ENCODE measurements around the gene IFNL1.

IFNL1 gene

DNA sequence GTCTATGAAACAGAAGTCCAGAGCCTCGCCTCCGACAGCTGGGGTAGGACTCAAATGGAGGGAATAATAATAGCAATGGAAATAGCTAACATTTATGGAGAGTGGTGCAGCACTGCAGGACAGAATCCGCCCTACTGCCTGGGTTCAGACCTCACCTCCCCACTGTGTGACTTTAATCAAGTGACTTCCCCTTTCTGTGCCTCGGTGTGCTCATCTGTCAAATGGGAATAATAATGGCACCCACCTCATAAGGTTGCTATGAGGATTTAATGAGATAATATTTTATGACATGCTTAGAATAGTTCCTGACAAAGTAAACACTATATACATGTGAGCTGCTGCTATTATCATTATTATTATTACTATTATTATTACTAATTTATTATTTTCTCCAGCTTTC, 21.3 kb downstream of the IFNL1 start:
- Histone ChIP-seq H3K9me2 (ENCODE audit: low read depth, low read length) (no peaks in the 10 kb centered on the region), H3K9me3 (ENCODE audit: low read length) (no peaks in the 10 kb centered on the region), H3K27me3 (ENCODE audit: insufficient read depth, low read length) (0 out of 2 replicates have a peak, but pooled peaks cover 5% of the 10 kb centered on the region), H3K4me2 (ENCODE audit: low read length) (no peak overlapping the region), H3K36me3 (ENCODE audit: insufficient read depth, low read length) (peaks cover 12% of the 10 kb centered on the region; the same call in 1 of the 2 replicates), H2AFZ (ENCODE audit: low read length) (no peak overlapping the region), H3K27ac (ENCODE audit: low read depth, low read length, poor library complexity, severe bottlenecking) (no peak overlapping the region), H3F3A (ENCODE audit: insufficient read depth, low read length) (no peaks in the 10 kb centered on the region; the same call in 1 of the 2 replicates), H3K79me2 (ENCODE audit: insufficient read depth, low read length) (no peaks in the 10 kb centered on the region), H3K4me3 (ENCODE audit: low read depth, low read length, poor library complexity, severe bottlenecking) (no peak overlapping the region), H3K9ac (ENCODE audit: low read length) (no peak overlapping the region), H4K20me1 (ENCODE audit: insufficient read depth, low read length) (no peaks in the 10 kb centered on the region), H3K4me1 (ENCODE audit: insufficient read depth, low read length, severe bottlenecking) (peaks cover 15% of the 10 kb centered on the region)
- TF ChIP-seq EZH2 (IDR thresholded peaks at IDR 0.05; ENCODE audit: borderline replicate concordance, low read length): no peak
- TF ChIP-seq, protein P1, sequence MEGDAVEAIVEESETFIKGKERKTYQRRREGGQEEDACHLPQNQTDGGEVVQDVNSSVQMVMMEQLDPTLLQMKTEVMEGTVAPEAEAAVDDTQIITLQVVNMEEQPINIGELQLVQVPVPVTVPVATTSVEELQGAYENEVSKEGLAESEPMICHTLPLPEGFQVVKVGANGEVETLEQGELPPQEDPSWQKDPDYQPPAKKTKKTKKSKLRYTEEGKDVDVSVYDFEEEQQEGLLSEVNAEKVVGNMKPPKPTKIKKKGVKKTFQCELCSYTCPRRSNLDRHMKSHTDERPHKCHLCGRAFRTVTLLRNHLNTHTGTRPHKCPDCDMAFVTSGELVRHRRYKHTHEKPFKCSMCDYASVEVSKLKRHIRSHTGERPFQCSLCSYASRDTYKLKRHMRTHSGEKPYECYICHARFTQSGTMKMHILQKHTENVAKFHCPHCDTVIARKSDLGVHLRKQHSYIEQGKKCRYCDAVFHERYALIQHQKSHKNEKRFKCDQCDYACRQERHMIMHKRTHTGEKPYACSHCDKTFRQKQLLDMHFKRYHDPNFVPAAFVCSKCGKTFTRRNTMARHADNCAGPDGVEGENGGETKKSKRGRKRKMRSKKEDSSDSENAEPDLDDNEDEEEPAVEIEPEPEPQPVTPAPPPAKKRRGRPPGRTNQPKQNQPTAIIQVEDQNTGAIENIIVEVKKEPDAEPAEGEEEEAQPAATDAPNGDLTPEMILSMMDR (IDR thresholded peaks at IDR 0.05; ENCODE audit: low read length): no peak

DNA sequence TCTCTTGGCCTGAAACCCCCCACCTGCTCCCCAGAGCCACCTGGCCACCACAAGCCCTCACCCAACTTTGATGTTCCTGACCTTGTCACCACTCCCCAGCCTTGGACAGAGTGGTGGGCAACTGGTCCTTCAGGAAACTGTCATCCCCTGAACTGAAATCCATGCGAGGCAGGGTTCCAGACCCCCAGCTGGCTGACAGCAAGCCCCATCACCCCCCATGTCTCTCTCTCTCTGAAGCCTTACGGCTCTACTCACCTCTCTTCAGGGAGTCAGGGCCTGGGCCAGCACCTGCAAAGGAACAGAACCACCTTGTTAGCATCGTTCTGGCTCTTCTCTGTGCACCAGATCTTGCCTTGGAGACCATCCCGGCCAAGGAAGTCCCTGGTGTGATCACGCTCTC, 21.9 kb downstream of the IFNL1 start:
- Histone ChIP-seq H3K9me3 (ENCODE audit: low read length) (no peaks in the 10 kb centered on the region), H3K4me1 (ENCODE audit: insufficient read depth, low read length, severe bottlenecking) (peaks cover 15% of the 10 kb centered on the region), H3K27ac (ENCODE audit: low read depth, low read length, poor library complexity, severe bottlenecking) (no peak overlapping the region), H3K9me2 (ENCODE audit: low read depth, low read length) (no peaks in the 10 kb centered on the region), H3K4me2 (ENCODE audit: low read length) (no peak overlapping the region), H3K36me3 (ENCODE audit: insufficient read depth, low read length) (peaks cover 12% of the 10 kb centered on the region; the same call in 1 of the 2 replicates), H3F3A (ENCODE audit: insufficient read depth, low read length) (no peaks in the 10 kb centered on the region; the same call in 1 of the 2 replicates), H3K27me3 (ENCODE audit: insufficient read depth, low read length) (0 out of 2 replicates have a peak, but pooled peaks cover 5% of the 10 kb centered on the region), H3K4me3 (ENCODE audit: low read depth, low read length, poor library complexity, severe bottlenecking) (no peak overlapping the region), H2AFZ (ENCODE audit: low read length) (no peak overlapping the region), H3K79me2 (ENCODE audit: insufficient read depth, low read length) (no peaks in the 10 kb centered on the region), H4K20me1 (ENCODE audit: insufficient read depth, low read length) (no peaks in the 10 kb centered on the region), H3K9ac (ENCODE audit: low read length) (no peak overlapping the region)
- TF ChIP-seq EZH2 (IDR thresholded peaks at IDR 0.05; ENCODE audit: borderline replicate concordance, low read length): no peak
- TF ChIP-seq, protein P1 (IDR thresholded peaks at IDR 0.05; ENCODE audit: low read length): no peak

DNA sequence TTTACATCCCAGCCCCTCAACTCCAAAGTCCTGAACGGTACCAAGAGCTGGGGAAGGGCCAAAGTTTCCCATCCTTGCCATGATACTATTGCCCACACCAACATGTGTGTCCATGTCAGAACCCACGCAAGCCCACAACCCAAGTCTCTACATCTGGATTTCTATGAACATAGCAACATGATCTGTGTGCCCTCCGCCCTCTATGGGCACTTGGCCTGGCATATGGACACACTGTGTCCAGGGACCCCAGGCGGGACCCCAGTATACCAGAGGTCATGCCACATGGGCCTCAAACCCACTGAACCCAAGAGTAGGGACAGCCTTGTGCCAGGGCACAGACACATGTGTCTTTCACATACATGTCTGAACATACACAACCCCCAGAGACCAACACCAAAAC, 22.5 kb downstream of the IFNL1 start:
- H3K27ac ChIP-seq (ENCODE audit: low read depth, low read length, poor library complexity, severe bottlenecking): no peak overlapping the region
- no peak for TF ChIP-seq EZH2 (IDR thresholded peaks at IDR 0.05; ENCODE audit: borderline replicate concordance, low read length)
- TF ChIP-seq, protein P1 (IDR thresholded peaks at IDR 0.05; ENCODE audit: low read length): no peak
- no peaks in the 10 kb centered on the region for H4K20me1 ChIP-seq (ENCODE audit: insufficient read depth, low read length)
- no peaks in the 10 kb centered on the region; the same call in 1 of the 2 replicates for H3F3A ChIP-seq (ENCODE audit: insufficient read depth, low read length)
- peak overlapping the region; percentile 83 for H3K4me3 ChIP-seq (ENCODE audit: low read depth, low read length, poor library complexity, severe bottlenecking)
- no peaks in the 10 kb centered on the region for H3K9me2 ChIP-seq (ENCODE audit: low read depth, low read length)
- no peak overlapping the region for H2AFZ ChIP-seq (ENCODE audit: low read length)
- H3K4me1 ChIP-seq (ENCODE audit: insufficient read depth, low read length, severe bottlenecking): peaks cover 15% of the 10 kb centered on the region
- no peak overlapping the region for H3K9ac ChIP-seq (ENCODE audit: low read length)
- no peaks in the 10 kb centered on the region for H3K9me3 ChIP-seq (ENCODE audit: low read length)
- H3K4me2 ChIP-seq (ENCODE audit: low read length): 0 out of 2 replicates have a peak overlapping the region, but pooled peaks have one; percentile 83
- no peaks in the 10 kb centered on the region for H3K79me2 ChIP-seq (ENCODE audit: insufficient read depth, low read length)
- peaks cover 10% of the 10 kb centered on the region; the same call in 1 of the 2 replicates for H3K36me3 ChIP-seq (ENCODE audit: insufficient read depth, low read length)
- 0 out of 2 replicates have a peak, but pooled peaks cover 5% of the 10 kb centered on the region for H3K27me3 ChIP-seq (ENCODE audit: insufficient read depth, low read length)

All from OCI-LY1 (cell line).